Parathyroid adenoma (tissue), 2 donors: Measurements from ENCODE around the gene HS6ST3.

Experiments used
- H2AFZ ChIP-seq: fragments of 300-600 bp; sonication (generic); one replicate; pipeline ENCODE4 v1.7.0; 2017; ENCODE audit warnings: antibody characterized with exemption, mild to moderate bottlenecking
- H3K27ac ChIP-seq: fragments of 300-600 bp; sonication (generic); one replicate; pipeline ENCODE4 v1.7.0; 2017
- H3K27me3 ChIP-seq: fragments of 300-600 bp; sonication (generic); one replicate; pipeline ENCODE4 v1.7.0; 2017; ENCODE audit warnings: low read length; ENCODE audit not compliant: control insufficient read depth, insufficient read depth
- H3K36me3 ChIP-seq: fragments of 300-600 bp; sonication (generic); one replicate; pipeline ENCODE4 v1.7.0; 2017; ENCODE audit warnings: low read length; ENCODE audit not compliant: control insufficient read depth, insufficient read depth
- H3K4me1 ChIP-seq: fragments of 300-600 bp; sonication (generic); one replicate; pipeline ENCODE4 v1.7.0; 2017; ENCODE audit warnings: control low read depth
- H3K4me2 ChIP-seq: fragments of 300-600 bp; sonication (generic); one replicate; pipeline ENCODE4 v1.7.0; 2017; ENCODE audit warnings: low read length
- H3K4me3 ChIP-seq: fragments of 300-600 bp; sonication (generic); one replicate; pipeline ENCODE4 v1.7.0; 2017; ENCODE audit warnings: low read depth, low read length
- H3K79me2 ChIP-seq: fragments of 300-600 bp; sonication (generic); one replicate; pipeline ENCODE4 v1.7.0; 2017; ENCODE audit warnings: control low read depth
- H3K9ac ChIP-seq: fragments of 300-600 bp; sonication (generic); one replicate; pipeline ENCODE4 v1.7.0; 2017; ENCODE audit warnings: mild to moderate bottlenecking
- H3K9me3 ChIP-seq: fragments of 300-600 bp; sonication (generic); one replicate; pipeline ENCODE4 v1.7.0; 2017; ENCODE audit warnings: low read length; ENCODE audit not compliant: control insufficient read depth
- TF ChIP-seq, protein P1 (sequence below): fragments of 300-600 bp; sonication (generic); IDR thresholded peaks from one replicate; pipeline ENCODE4 v1.7.0; 2017; ENCODE audit warnings: antibody characterized with exemption, mild to moderate bottlenecking
- donor health status: primary hyperparathyroidism.

HS6ST3 gene

DNA sequence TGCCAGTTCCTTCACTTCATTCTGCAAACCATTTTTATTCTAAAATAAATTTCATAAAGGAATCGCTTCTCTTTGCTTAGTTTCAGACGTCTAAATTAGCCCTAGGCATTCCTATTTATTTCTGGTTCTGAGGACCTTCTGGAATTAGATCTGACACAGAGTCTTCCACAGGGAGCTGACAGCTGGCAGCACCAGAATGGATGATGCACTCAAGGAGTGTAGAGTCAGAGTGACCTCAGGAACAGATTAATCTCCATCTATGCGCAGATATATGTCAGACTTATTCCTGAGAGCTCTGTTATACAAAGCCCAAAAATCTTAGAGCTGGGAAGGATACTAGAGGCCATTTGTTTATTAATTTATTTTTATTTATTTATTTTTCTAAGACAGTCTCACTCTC, 450.8 kb downstream of the HS6ST3 start:
- Histone ChIP-seq H2AFZ (no peak overlapping the region), H3K79me2 (no peaks in the 10 kb centered on the region), H3K27ac (no peak overlapping the region), H3K4me2 (no peak overlapping the region), H3K9me3 (no peaks in the 10 kb centered on the region), H3K9ac (no peak overlapping the region), H3K27me3 (no peaks in the 10 kb centered on the region), H3K4me1 (no peaks in the 10 kb centered on the region), H3K36me3 (no peaks in the 10 kb centered on the region), H3K4me3 (no peak overlapping the region)
- TF ChIP-seq, protein P1, sequence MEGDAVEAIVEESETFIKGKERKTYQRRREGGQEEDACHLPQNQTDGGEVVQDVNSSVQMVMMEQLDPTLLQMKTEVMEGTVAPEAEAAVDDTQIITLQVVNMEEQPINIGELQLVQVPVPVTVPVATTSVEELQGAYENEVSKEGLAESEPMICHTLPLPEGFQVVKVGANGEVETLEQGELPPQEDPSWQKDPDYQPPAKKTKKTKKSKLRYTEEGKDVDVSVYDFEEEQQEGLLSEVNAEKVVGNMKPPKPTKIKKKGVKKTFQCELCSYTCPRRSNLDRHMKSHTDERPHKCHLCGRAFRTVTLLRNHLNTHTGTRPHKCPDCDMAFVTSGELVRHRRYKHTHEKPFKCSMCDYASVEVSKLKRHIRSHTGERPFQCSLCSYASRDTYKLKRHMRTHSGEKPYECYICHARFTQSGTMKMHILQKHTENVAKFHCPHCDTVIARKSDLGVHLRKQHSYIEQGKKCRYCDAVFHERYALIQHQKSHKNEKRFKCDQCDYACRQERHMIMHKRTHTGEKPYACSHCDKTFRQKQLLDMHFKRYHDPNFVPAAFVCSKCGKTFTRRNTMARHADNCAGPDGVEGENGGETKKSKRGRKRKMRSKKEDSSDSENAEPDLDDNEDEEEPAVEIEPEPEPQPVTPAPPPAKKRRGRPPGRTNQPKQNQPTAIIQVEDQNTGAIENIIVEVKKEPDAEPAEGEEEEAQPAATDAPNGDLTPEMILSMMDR = no peak

DNA sequence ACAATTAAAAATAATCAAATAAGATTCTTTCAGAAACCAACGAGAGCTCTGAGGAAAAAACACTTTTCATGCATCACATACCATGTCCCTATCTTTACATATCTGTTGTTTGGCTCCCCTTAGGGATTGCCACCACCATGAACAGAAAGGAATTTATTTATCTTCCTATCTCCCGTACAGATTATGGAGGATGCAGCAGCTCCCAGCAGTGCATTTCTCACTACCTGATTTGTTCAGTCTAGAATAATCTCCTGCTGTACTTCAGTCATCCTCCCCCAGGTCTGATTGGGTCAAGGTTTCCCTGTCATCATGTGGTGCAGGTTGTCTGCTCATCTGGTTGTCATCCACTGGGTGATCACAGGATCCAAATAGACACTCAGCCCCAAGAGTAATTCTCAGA, 453.1 kb downstream of the HS6ST3 start:
- no peak overlapping the region for H2AFZ ChIP-seq
- H3K9me3 ChIP-seq = no peaks in the 10 kb centered on the region
- no peaks in the 10 kb centered on the region for H3K36me3 ChIP-seq
- H3K27me3 ChIP-seq = no peaks in the 10 kb centered on the region
- no peak overlapping the region for H3K27ac ChIP-seq
- H3K4me2 ChIP-seq = no peak overlapping the region
- no peaks in the 10 kb centered on the region for H3K79me2 ChIP-seq
- H3K4me1 ChIP-seq = no peaks in the 10 kb centered on the region
- no peak overlapping the region for H3K9ac ChIP-seq
- TF ChIP-seq, protein P1 = no peak
- H3K4me3 ChIP-seq = no peak overlapping the region

DNA sequence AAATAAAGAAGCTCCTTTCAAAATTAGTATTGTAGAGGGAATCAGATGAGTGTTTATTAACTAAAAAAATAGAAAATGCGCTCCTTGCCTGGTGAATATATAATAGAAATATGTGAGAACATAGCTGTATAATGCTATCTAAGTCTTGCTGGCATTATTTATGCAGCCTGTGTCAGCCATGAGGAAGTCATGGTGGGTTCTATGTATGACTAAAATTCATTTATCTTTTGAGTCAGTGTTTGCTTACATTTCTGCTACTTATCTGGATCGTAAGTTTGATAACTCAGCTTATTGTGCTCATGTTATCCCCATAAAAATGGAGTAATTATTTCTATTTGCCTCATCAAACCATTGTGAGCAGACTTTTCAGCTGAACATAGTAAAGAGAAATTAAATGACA, 455.1 kb downstream of the HS6ST3 start:
- no peaks in the 10 kb centered on the region for H3K36me3 ChIP-seq
- H3K79me2 ChIP-seq = no peaks in the 10 kb centered on the region
- H3K4me3 ChIP-seq = no peak overlapping the region
- no peak overlapping the region for H2AFZ ChIP-seq
- no peaks in the 10 kb centered on the region for H3K27me3 ChIP-seq
- H3K4me2 ChIP-seq = no peak overlapping the region
- no peaks in the 10 kb centered on the region for H3K9me3 ChIP-seq
- no peak overlapping the region for H3K27ac ChIP-seq
- TF ChIP-seq, protein P1 = no peak
- H3K4me1 ChIP-seq = no peaks in the 10 kb centered on the region
- H3K9ac ChIP-seq = no peak overlapping the region

DNA sequence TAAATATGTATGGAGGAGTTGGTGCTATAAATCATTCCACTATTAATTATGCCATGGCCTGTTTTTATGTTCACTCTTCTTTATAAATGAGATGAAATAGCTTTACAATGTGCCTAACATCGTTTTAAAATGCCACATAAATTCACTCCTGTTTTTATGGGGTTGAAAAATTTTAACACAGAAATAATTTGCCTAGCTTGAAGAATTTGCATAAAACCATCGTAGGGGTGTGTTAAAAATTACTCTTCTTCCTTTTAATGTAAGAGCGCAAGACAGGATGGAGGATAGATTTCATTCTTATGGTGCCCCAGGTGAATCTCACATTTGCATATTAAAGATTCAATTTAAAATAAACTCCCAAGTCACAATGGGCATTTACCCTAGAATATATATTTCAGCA, 456.6 kb downstream of the HS6ST3 start:
- Histone ChIP-seq H3K4me1 (no peaks in the 10 kb centered on the region), H3K4me2 (no peak overlapping the region), H3K36me3 (no peaks in the 10 kb centered on the region), H2AFZ (no peak overlapping the region), H3K4me3 (no peak overlapping the region), H3K79me2 (no peaks in the 10 kb centered on the region), H3K9ac (no peak overlapping the region), H3K9me3 (no peaks in the 10 kb centered on the region), H3K27me3 (no peaks in the 10 kb centered on the region), H3K27ac (no peak overlapping the region)
- TF ChIP-seq, protein P1 = no peak

DNA sequence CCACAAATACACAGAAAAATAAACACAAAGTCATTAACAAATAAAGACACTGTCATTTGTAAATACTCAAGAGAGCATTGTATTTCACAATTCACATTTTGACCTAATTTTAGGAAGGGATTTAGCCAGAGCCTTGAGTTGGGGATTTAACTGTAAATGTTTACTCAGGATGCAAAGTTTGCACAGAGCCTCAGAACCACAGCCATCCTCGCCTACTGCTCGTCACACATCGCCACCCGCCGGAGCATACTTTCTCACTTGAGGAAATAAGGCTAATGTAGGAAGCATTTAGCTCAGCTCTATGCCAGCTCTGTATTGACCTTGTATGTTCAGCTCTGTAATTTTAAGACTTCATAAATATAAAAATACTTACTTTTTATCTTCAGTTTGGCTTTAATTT, 461.6 kb downstream of the HS6ST3 start:
- H3K9me3 ChIP-seq = no peaks in the 10 kb centered on the region
- H3K79me2 ChIP-seq = no peaks in the 10 kb centered on the region
- H3K4me2 ChIP-seq = no peak overlapping the region
- TF ChIP-seq, protein P1 = no peak
- no peak overlapping the region for H3K27ac ChIP-seq
- no peak overlapping the region for H3K4me3 ChIP-seq
- H3K9ac ChIP-seq = no peak overlapping the region
- H2AFZ ChIP-seq = no peak overlapping the region
- H3K27me3 ChIP-seq = no peaks in the 10 kb centered on the region
- H3K4me1 ChIP-seq = no peaks in the 10 kb centered on the region
- no peaks in the 10 kb centered on the region for H3K36me3 ChIP-seq
